SHP77 treated with DMSO at 0.1 percent for 48 hours (cell line): Measurements from ENCODE around the gene ECT2.
"Not testable (repeated sequence)": the region's sequence is repeated elsewhere in the genome, so short reads cannot be mapped to it uniquely, and the experiment has no call there.

Experiments used
- DNase-seq: peaks from one replicate; lab custom pipeline; 2025; lab: John Stamatoyannopoulos, UW

Gene ECT2

GRCh38 chr3:172750368-172751174 is at the start of gene ECT2:
Gene ECT2, plus strand, starts transcription at chr3:172750726. Its CDS starts 3,805 bp downstream, at chr3:172754531.
- peak; percentile 99 for DNase-seq

DNA sequence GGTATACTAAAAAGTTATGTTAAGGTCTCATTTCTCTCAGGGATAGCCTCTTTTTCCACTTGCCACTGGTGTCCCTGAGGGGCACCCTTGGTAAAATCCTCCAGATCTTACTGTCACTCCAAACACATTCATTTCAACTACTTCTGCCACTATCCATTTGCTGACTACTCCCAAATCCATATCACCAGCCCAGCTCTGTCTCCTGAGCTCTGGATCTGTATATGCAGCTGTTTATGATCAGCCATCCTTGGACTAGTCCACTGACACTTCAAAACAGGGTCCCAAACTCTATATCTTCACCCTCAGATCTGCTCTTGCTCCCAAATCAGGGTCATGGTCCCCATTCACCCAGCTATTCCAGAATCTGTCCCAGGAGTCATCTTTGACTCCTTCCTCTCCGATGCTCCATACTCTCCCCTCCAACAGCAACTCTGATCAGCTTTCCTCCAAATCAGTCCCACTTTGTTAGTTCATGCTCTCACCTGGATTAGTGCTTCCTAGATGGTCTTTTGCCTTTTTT is 49.5 kb upstream of the ECT2 start:
- DNase-seq = no peak

DNA sequence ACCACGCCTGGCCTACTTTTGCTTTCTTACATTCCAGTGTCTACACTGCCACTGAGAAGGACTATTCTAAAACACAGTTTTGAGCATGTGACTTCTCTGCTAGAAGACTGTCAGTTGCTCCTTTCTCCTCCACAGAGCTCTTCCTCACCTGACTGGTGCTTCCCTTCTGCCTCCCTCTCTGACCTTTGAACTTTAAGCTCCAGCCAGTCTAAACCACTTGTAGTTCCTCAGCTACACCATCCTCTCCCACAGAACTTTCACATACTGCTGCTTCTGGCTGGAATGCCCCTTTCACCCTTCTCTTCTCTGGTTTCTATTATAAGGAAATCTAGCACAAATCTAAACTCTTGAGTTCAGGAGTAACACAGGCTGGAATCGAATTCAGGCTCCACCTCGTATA is 48.8 kb upstream of the ECT2 start:
- no peak for DNase-seq

DNA sequence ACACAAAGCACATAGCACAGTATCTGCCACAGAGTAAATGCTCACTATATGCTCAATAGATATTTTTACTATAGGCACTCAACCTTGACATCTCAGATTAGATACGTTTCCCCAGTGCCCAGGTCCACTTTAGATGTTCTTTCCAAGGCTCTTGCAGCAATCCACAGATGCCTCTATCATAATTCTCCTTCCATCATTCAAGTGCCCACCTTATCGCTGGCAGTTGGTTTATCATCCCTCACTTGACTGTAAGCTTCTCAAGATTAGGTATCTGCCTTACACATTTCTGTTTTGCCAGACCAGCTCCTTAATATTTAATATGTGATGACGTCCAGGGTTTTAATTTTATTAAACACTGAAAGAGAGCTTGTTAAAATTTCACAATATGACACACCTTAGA is 48.3 kb upstream of the ECT2 start:
- DNase-seq = no peak

DNA sequence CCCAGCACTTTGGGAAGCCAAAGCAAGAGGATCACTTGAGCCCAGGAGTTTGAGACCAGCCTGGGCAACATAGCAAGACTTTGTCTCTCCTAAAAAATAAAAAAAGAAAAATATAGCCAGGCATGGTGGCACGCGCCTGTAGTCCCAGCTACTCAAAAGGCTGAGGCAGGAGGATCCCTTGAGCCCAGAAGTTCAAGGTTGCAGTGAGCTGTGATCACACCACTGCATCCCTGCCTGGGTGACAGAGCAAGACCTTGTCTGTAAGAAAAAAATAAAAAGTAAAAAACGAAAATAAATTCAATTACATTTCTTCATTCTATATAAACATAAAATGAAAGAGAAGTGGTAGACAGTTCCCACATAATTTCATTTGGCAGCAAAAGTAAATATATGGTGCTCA is 47.8 kb upstream of the ECT2 start:
- not testable (repeated sequence) for DNase-seq

DNA sequence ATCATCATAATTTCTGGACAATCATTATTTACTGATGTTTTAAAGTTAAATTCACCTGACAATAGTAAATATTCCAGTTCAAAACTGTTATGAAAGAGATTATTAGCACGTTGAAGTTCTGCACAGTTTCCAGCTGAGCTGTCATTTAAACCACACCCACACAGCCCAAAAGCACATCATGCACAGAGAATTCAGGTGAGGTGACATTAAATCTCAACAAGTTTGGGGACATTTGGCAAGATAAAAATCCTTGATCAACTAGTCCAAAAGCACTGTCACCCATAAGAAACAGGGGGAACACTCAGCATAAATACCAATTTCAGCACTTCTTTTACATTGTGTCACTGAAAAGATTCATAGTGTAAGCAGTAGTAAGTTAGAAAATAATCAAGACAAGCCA is 46.5 kb upstream of the ECT2 start:
- no peak for DNase-seq

- no peak for DNase-seq
Measured at GRCh38 chr3:172705170-172705569, 45.4 kb upstream of the ECT2 start.

DNA sequence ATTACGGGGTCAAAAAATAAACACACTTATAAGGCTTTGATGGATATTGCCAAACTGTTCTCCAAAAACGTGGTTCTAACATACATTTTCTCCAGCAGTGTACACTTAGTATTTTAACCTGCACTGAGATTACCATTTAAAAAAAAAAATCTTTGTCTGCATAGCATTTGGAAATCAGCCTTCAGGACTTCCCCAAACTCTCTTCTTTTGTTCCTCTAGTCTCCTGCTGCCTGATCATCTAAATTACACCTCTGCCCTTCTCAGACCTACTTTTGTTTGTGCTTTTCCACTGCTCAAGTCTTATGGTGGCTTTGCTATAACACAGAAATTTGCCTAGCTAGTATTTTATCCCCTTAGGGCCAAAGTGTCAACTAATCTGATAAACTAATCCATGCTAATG is 43.5 kb upstream of the ECT2 start:
- no peak for DNase-seq

- DNase-seq = no peak
Measured at GRCh38 chr3:172707967-172708366, 42.6 kb upstream of the ECT2 start.

DNA sequence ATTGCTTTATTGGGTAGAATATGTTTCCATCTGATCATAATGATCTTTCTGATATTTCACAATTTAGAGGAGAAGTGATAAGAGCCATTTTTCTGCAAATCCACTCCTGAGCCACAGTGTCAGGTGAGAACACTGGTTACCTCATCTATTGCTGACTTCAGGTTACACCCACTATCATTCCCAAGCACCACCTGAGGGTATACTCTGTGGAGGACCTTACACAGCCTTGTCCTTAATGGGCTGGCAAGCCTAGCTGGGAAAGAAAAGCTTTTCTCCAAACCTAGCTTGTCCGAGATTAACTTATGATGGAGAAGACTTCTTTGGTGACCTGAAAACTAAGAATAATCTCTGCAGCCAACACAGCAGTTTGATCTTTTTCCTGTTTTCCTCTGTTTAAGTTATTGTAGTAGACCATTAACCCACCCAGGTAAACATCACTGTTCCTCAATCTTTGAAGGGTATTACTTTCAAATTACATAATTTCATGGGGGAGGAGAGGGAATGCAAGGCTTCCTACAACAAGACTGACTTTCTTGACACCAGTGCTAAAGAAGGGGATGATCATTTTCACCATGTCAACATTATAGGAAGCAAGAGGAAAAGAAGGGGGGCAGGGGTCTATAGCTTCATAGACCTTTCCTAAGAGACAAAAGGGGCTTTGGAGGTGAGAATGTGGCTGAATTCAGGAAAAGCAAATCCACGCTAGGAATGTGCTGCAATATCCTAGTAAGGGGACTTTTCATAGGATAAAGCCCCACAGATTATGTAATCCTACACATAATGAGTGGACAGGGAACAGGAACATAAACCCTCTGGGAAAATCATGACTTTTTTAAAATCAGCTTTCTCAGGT is 41.4 kb upstream of the ECT2 start:
- DNase-seq = no peak

- no peak for DNase-seq
Measured at GRCh38 chr3:172709774-172710663, 40.5 kb upstream of the ECT2 start.

DNA sequence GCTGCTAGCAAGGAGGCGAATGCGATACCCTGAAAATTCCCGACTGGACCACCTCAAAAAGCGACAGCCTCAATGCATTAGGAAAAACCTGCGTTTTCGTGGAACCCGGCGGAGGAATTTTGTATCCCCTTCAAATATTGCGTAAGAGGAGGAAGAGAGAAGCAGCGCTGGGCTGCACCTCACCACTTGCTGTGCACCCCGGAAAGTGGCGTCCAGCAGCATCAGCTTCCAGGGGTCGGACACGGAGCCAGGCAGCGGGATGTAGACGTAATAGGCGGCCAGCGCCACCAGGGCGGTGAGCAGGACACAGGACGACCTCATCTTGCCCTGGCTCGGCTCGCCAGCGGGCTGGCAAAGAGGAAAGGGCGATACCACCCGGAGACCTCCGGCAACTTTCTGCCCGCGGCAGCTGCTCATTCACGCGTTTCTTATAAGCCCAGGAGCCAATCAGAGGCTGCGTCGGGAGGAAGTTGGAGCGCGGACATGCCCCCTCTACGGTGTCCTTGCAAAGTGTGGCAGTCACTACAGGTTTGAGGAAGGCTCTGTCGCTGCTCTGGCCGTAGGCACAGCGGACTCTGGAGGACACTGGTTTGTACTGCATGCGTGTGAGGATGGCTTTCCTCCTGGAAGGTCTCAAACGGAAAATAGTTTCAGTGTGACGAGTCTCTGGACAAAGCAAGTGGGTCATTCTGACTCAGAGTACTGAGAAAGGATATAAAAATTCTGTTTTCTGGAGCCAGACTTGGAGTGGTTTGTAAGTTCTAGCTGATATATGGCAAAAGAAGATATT is 39.7 kb upstream of the ECT2 start, which contains the start of gene NCEH1:
Gene NCEH1 (minus strand): TSS at position 404 of the 790 bp plus-strand sequence. CDS start 83 bp downstream, at position 321.
- peak; percentile 96 for DNase-seq

DNA sequence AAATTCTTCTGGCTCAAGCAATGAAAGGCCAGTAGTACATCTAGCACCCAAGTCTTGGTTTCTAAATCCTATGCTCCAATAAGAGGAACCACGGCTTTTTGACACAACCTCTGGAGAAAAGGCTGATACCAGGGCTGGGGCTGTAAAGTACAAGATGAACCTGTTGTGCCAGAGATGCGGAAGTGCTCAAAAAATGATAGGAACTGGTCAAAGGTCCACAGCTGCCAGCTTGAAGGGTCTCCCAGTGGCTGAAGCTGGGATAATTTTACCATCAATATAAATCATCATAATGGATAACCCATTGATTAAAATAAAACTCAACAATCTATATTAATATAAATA is 39.1 kb upstream of the ECT2 start:
- DNase-seq = peak; percentile 18

DNA sequence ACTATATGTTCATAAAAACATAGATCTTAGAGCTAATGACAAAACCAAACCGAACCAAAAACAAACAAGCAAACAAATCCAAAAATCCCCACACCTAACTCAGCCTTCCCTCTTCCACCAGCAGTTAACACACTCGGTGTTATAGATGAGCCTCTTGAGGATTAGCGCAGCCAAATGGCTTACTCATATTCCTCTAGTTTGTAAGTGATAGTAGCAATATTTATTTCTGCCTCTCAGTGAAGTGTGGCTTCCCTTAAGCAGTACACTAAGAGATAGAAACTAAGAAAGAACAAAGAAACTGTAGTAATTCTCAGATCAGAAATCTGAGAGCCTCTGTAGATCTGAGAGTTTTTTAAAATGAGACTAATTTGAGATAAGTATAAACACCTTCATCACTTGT is 37.2 kb upstream of the ECT2 start:
- no peak for DNase-seq

- DNase-seq = no peak
Measured at GRCh38 chr3:172716476-172716875, 34.0 kb upstream of the ECT2 start.

DNA sequence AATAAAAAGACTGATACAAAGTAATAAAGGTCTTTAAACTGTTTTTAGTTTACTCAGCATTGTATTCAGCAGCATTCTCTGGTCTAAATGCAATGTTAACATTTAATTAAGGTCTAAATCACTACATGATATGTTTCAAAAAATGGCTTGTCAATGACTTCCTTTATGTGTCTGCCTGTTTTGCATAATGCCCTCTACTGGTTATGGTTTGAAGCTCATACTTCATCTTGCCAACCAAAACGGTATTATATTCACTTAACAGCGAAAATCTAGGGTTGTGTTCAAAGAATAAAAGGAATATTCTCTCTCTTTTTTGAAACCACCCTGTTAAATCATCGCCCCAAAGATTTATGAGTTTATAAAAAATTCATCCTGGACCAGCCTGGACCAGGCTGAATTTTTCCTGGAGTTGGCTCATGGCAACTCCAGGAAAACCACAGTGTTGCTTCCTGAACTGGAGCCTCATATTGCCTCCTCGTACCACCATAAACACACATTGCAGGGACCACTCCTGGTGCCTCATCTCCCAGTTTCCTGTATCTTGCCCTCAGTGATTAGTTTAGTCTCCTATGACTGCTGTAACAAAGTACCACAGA is 32.9 kb upstream of the ECT2 start:
- no peak for DNase-seq

DNA sequence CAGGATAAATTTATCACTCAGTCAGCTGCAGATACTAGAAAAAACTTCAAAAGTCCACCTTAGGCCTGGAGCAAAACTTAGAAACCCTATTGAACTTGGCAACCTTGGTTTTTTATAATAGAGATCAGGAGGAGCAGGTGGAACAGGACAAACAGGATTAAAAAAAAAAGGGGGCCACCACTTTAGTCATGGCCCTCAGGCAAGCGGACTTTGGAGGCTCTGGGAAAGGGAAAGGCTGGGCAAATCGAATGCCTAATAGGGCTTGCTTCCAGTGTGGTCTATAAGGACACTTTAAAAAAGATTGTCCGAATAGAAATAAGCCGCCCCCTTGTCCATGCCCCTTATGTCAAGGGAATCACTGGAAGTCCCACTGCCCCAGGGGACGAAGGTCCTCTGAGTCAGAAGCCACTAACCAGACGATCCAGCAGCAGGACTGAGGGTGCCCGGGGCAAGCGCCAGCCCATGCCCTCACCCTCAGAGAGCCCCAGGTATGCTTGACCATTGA is 27.9 kb upstream of the ECT2 start:
- DNase-seq = not testable (repeated sequence)

DNA sequence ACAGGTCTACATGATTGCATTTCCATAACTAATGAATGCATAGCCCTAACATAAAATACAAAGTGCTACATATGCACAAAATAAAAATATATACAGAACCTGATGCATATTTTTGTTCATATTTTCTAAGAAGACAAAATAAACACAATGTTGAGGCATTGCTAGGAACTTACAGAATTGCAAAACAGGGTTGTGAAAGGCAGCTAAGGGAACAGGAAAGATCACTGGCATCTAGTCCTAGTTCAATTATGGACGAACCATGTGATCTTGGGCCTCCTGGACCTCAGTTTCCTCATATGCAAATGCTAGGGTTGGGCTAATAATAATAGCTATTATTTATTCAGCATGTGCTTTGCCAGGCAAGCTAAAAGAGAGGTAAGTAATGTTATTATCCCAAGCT is 24.1 kb upstream of the ECT2 start:
- DNase-seq = no peak

DNA sequence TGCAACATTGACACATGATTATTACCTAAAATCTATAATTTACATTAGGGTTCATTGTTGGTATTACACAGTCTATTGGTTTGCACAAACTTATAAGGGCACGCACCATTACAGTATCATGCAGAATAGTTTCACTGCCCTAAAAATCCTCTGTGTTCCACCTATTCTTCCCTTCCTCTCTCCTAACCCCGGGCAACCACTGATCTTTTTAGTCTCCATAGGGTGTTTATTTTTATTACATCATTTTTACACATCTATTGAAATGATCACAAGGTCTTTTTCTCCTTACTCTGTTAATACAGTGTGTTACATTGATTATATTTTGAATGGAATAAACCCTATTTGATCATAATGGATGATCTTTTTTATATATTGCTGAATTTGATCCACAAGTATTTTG is 15.5 kb upstream of the ECT2 start:
- DNase-seq = no peak

- no peak for DNase-seq
Measured at GRCh38 chr3:172739462-172739861, 11.1 kb upstream of the ECT2 start.

GRCh38 chr3:172746475-172746874 is 4.1 kb upstream of the ECT2 start:
- DNase-seq = no peak
